ENCODE measurements around the gene CRYM.
"Not testable (repeated sequence)": the region's sequence is repeated elsewhere in the genome, so short reads cannot be mapped to it uniquely, and the experiment has no call there.

Gene CRYM

GRCh38 chr16:21277927-21278706 is at the start of gene CRYM:
CRYM (minus strand) TSS chr16:21278290; CDS start chr16:21278251, 39 bp downstream.
- no peak for DNase-seq (ENCODE audit: low read depth in 2 of 2, low spot score in 1 of 2)

DNA sequence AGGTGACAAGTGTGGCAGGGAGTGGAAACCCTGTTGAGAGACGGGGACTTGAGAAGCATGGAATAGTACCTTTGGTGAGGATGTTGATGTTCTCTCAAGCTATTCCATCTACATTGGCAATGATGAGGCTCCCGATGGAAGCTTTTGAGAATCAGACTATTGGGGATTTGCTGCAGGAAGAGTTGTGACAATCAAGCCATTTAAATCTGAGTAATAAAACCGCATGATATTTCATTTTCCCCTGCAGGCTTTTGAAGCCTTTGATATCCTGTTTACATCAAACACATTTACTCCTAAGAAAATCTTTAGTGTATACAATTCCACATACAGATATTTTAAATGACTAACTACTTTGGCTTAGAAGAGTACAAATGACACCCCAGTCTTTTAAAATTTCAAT is 49.0 kb upstream of the CRYM start:
- no peak for DNase-seq (ENCODE audit: low read depth in 2 of 2, low spot score in 1 of 2)

GRCh38 chr16:21326459-21326858 is 48.4 kb upstream of the CRYM start:
- no peak for DNase-seq (ENCODE audit: low read depth in 2 of 2, low spot score in 1 of 2)

GRCh38 chr16:21324267-21324666 is 46.2 kb upstream of the CRYM start:
- DNase-seq (ENCODE audit: low read depth in 2 of 2, low spot score in 1 of 2), result no peak

- DNase-seq (ENCODE audit: low read depth in 2 of 2, low spot score in 1 of 2), result not testable (repeated sequence)
Observed at GRCh38 chr16:21322251-21322650, 44.2 kb upstream of the CRYM start.

DNA sequence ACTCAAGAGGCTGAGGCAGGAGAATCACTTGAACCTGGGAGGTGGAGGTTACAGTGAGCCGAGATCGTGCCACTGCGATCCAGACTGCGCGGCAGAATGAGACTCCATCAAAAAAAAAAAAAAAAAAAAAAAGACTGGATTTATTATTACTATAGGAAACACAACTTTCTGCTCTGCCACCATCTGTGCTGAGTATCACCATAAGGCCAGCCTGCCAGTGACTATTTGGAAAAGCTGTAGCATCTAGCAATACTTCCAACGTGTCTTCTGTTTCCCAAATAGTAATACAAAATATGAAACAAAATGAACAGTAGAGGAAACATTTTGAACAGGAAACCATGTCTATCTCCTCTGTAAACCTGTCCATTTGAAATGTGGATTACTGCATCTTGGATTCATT is 43.6 kb upstream of the CRYM start:
- no peak for DNase-seq (ENCODE audit: low read depth in 2 of 2, low spot score in 1 of 2)

DNA sequence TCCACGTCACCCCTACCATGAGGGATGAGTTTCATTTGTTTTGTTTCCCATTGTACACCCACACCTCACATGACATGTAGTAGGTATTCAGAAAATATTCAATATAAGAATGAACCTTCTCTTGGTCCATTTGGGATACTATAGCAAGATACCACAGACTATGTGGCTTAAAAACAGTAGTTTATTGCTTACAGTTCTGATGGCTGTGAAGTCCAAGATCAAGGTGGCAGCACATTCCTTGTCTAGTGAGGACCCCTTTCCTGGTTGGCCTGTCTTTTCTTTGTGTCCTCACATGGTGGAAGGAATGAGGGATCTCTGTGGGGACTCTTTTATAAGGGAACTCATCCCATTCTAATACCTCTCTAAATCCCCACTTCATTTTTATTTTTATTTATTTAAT is 36.2 kb upstream of the CRYM start:
- DNase-seq (ENCODE audit: low read depth in 2 of 2, low spot score in 1 of 2), result no peak

GRCh38 chr16:21312863-21313372 is 34.8 kb upstream of the CRYM start:
- not testable (repeated sequence) for DNase-seq (ENCODE audit: low read depth in 2 of 2, low spot score in 1 of 2)

GRCh38 chr16:21312046-21312445 is 34.0 kb upstream of the CRYM start:
- DNase-seq (ENCODE audit: low read depth in 2 of 2, low spot score in 1 of 2), result not testable (repeated sequence)

DNA sequence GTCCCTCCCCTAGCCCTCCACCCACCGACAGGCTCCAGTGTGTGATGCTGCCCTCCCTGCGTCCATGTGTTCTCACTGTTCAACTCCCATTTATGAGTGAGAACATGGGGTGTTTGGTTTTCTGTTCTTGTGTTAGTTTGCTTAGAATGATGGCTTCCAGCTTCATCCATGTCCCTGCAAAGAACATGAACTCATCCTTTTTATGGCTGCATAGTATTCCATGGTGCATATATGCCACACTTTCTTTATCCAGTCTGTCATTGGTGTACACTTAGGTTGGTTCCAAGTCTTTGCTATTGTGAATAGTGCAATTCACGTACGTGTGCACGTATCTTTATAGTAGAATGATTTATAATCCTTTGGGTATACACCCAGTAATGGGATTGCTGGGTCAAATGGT is 28.6 kb upstream of the CRYM start:
- not testable (repeated sequence) for DNase-seq (ENCODE audit: low read depth in 2 of 2, low spot score in 1 of 2)

DNA sequence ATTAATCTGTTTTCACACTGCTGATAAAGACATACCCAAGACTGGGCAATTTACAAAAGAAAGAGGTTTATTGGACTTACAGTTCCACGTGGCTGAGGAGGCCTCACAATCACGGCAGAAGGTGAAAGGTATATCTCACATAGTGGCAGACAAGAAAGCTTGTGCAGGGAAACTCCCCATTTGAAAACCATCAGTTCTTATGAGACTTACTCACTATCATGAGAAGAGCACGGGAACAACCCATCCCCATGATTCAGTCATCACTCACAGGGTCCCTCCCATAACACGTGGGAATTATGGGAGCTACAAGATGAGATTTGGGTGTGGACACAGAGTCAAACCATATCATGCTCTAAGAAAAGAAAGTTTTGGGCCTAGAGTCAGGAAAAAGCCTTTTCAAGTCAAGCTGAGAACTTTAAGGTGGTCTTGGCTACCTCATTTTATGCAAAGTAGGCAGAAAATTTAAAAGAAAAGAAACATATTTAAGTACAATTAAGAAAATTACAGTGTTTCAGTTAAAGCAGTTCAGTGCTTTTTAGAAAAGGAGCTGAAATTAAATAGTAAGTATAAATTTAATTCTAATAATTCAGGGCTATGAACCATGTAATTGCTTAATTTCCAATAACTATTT is 24.9 kb upstream of the CRYM start:
- DNase-seq (ENCODE audit: low read depth in 2 of 2, low spot score in 1 of 2), result no peak

DNA sequence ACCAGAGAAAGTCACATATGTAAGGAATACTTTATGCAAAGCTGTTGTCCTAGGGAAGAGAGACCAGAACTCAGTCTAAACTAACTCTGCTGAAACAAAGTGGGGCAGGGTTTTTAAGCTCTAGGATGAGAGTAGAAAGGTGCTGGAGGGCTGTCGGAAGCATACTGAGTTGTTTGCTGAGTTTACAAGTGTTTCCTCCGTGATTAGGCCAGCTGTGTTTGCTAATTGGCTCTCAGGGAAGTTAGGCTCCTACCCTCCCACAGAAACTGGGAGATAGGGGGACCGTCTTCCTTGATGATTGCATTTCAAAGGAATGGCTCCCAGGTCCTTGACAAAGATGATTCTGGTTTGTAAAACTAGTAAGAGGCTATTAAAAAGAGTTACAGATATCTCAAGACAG is 24.4 kb upstream of the CRYM start:
- no peak for DNase-seq (ENCODE audit: low read depth in 2 of 2, low spot score in 1 of 2)

DNA sequence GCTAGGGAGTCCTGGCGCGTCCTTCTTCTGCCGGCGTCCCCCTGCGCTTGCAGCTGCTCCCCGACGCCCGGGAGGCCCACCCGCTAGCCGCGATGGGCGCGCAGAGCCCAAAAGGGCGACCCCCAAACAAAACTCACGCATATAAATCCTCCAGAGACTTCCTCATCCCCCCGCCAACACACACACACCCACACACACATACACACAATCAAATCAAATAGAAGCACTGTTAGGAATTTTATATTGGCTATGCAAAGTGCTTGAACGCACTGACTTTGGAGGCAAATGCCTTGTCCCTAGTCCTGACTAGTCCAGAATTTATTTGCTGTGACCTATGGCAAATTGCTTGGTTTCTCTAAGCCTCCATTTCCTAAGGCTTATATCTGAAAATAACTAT is 23.8 kb upstream of the CRYM start:
- no peak for DNase-seq (ENCODE audit: low read depth in 2 of 2, low spot score in 1 of 2)

DNA sequence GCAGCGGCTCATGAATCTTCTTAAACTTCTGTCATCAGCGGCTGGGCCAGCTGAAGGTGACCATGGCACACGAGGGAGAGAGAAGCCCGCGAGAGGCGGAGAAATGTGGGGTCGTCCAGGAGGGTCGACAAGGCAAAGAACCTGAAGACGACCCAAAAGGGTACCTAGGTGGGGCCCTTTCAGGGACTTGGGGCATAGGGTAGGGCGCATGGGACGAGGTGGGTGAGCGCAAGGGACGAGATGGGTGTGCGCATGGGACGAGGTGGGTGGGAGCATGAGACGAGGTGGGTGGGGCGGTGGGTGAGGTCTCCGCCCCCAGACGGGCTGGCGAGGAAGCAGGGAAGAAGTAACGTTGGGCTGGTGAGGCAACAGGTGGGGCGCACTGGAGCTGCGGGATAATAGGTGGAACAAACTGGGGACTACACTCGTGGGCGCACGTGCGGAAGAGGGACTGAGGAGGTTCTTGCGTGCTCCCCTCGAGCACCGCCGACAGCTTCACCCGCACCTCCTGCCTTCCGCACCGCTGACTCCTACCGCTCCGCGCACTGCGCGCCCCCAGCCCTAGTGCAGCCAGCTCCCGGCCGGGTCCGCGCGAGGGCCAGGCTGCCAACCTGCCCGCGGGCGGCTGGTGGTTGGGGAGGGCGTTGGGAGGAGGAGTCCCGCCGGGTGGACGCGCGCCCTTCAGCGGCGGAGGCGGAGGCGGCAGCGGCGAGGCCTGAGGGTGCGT is 23.2 kb upstream of the CRYM start:
- DNase-seq (ENCODE audit: low read depth in 2 of 2, low spot score in 1 of 2), result no peak

GRCh38 chr16:21300309-21301167 is 22.4 kb upstream of the CRYM start:
- DNase-seq (ENCODE audit: low read depth in 2 of 2, low spot score in 1 of 2), result no peak

GRCh38 chr16:21289789-21290188 is 11.7 kb upstream of the CRYM start:
- DNase-seq (ENCODE audit: low read depth in 2 of 2, low spot score in 1 of 2), result not testable (repeated sequence)

DNA sequence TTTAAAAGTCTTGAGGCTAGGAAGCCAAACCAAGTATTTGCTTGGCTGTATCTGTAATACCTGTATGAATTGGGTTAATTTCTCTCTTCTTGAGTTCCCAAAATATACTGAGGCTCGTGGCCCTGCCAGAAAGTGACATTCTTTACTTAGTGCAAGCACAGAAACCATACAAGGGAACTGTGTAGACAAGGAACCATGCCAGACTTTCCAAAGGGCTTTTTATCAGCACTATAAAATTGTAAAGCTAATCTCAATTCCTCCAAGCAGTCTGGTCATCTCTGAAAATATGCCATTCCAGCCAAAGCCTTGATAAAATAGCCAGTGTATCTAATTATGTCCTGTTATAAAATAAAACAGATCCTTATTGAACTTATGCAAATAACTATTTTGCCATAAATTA is 7.2 kb upstream of the CRYM start:
- DNase-seq (ENCODE audit: low read depth in 2 of 2, low spot score in 1 of 2), result no peak

GRCh38 chr16:21284414-21284813 is 6.3 kb upstream of the CRYM start:
- DNase-seq (ENCODE audit: low read depth in 2 of 2, low spot score in 1 of 2), result no peak

GRCh38 chr16:21283521-21284289 is 5.6 kb upstream of the CRYM start:
- no peak for DNase-seq (ENCODE audit: low read depth in 2 of 2, low spot score in 1 of 2)

DNA sequence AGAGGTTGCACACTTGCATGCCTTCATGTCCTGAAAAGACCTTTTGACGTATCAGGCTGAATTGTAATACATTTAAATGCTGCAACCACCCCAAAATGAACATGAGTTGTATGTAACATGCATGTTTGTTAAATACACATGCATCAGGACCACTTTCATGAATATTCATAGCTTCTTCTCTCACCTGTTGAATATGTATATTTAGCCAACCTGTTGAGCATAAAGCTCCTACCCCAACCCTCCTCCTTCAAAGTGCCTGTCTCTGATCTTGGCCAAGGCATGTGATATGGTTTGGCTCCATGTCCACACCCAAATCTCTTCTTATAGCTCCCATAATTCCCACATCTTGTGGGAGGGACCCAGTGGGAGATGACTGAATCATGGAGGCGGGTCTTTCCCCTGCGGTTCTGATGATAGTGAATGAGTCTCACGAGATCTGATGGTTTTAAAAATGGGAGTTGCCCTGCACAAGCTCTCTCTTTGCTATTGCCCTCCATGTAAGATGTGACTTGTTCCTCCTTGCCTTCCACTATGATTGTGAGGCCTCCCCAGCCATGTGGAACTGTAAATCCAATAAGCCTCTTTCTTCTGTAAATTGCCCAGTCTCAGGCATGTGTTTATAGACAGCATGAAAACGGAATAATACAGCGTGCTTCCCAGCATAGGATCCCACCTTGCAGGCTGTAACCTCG is 3.8 kb upstream of the CRYM start:
- no peak for DNase-seq (ENCODE audit: low read depth in 2 of 2, low spot score in 1 of 2)
